Measurements from ENCODE around the gene FAM20A.
"Not testable (repeated sequence)": the region's sequence is repeated elsewhere in the genome, so short reads cannot be mapped to it uniquely, and the experiment has no call there.

Gene FAM20A

GRCh38 chr17:68589086-68589485 is 12.1 kb downstream of the FAM20A start:
- DNase-seq (ENCODE audit: low spot score): no peak

GRCh38 chr17:68588362-68588761 is 12.8 kb downstream of the FAM20A start:
- DNase-seq (ENCODE audit: low spot score): no peak

GRCh38 chr17:68587847-68588246 is 13.3 kb downstream of the FAM20A start:
- no peak for DNase-seq (ENCODE audit: low spot score)

GRCh38 chr17:68587026-68587425 is 14.1 kb downstream of the FAM20A start:
- DNase-seq (ENCODE audit: low spot score): no peak

GRCh38 chr17:68585643-68586042 is 15.5 kb downstream of the FAM20A start:
- DNase-seq (ENCODE audit: low spot score): peak; percentile 17

- DNase-seq (ENCODE audit: low spot score): no peak
Observed at GRCh38 chr17:68584581-68585303, 16.4 kb downstream of the FAM20A start.

- not testable (repeated sequence) for DNase-seq (ENCODE audit: low spot score)
Observed at GRCh38 chr17:68582867-68583266, 18.3 kb downstream of the FAM20A start.

- DNase-seq (ENCODE audit: low spot score): no peak
Observed at GRCh38 chr17:68581863-68582645, 19.1 kb downstream of the FAM20A start.

GRCh38 chr17:68580236-68580770 is 20.9 kb downstream of the FAM20A start:
- peak; percentile 25 for DNase-seq (ENCODE audit: low spot score)

- no peak for DNase-seq (ENCODE audit: low spot score)
Observed at GRCh38 chr17:68579194-68579927, 21.8 kb downstream of the FAM20A start.

- no peak for DNase-seq (ENCODE audit: low spot score)
Observed at GRCh38 chr17:68578236-68578635, 22.9 kb downstream of the FAM20A start.

GRCh38 chr17:68577497-68577821 is 23.7 kb downstream of the FAM20A start:
- no peak for DNase-seq (ENCODE audit: low spot score)

GRCh38 chr17:68576811-68577496 is 24.2 kb downstream of the FAM20A start:
- no peak for DNase-seq (ENCODE audit: low spot score)

- no peak for DNase-seq (ENCODE audit: low spot score)
Observed at GRCh38 chr17:68576137-68576536, 25.0 kb downstream of the FAM20A start.

GRCh38 chr17:68573338-68573737 is 27.8 kb downstream of the FAM20A start:
- DNase-seq (ENCODE audit: low spot score): no peak

- no peak for DNase-seq (ENCODE audit: low spot score)
Observed at GRCh38 chr17:68572138-68572842, 28.9 kb downstream of the FAM20A start.

GRCh38 chr17:68570526-68570925 is 30.6 kb downstream of the FAM20A start:
- no peak for DNase-seq (ENCODE audit: low spot score)

- DNase-seq (ENCODE audit: low spot score): no peak
Observed at GRCh38 chr17:68569346-68569745, 31.8 kb downstream of the FAM20A start.

- DNase-seq (ENCODE audit: low spot score): no peak
Observed at GRCh38 chr17:68568581-68568980, 32.6 kb downstream of the FAM20A start.

GRCh38 chr17:68567581-68567980 is 33.6 kb downstream of the FAM20A start:
- no peak for DNase-seq (ENCODE audit: low spot score)

- DNase-seq (ENCODE audit: low spot score): no peak
Observed at GRCh38 chr17:68567035-68567434, 34.1 kb downstream of the FAM20A start.

GRCh38 chr17:68566442-68566738 is 34.8 kb downstream of the FAM20A start:
- DNase-seq (ENCODE audit: low spot score): no peak
